Gastrocnemius medialis (tissue), 4 donors: Measurements from ENCODE around the gene OR13J1.
A peak's percentile ranks its signal among the peaks of the same experiment; 100 is the strongest.

Experiments used
- CTCF ChIP-seq, 5 experiments: fragments of 450-650 bp in 3 of 5; fragments of 200-600 bp in 2 of 5; sonication (generic) in 2 of 5; IDR thresholded peaks in 4 of 5; conservative IDR thresholded peaks in 1 of 5; 1 replicate in 4 of 5; 2 replicates in 1 of 5; pipeline ENCODE4 v1.5.1; 2016 to 2019; ENCODE audit warnings: antibody characterized with exemption in 5 of 5, mild to moderate bottlenecking in 3 of 5, moderate library complexity in 3 of 5
- POLR2A ChIP-seq, 2 donors: fragments of 450-650 bp; IDR thresholded peaks; one replicate each; pipeline ENCODE4 v1.6.1; 2017; ENCODE audit warnings: antibody characterized with exemption in 2 of 2, mild to moderate bottlenecking in 2 of 2, moderate library complexity in 2 of 2

DNA sequence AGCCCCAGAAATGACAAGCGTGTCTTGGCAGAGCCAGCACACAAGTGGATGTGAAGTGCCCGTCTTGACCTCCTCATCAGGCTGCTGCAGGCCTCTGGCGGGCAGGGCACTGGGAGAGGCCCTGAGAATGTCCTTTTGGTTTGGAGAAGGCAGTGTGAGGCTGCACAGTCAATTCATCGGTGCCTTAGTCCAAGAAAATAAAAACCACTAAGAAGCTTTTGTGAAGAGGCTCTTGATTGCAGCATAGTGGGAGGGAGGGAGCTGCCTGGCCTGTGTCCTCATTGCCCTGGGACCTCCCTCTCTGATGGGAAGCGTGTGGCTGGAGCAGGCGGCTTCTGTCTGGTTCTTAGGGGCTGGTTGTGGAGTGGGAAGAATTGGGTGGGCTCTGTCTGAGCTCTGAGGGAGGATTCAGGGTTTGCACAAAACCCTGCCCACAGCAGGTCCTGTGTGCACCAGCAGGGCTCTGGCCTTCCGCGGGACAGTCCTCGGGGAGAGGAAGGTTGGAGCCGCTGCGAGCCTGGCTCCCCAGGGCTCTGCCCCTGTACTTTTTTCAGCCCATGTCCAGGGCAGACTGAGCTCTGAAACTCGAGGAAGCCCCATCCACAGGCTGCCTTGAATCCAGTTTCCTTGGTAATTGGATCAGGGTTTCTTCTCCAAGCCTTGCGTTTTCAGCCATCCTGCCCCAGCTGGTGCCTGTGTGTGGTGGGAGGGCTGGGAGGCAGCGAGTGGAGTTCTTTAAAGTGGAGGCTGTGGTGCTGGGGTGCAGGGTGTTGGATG lies 36.9 kb upstream of the OR13J1 start:
- peak; percentile 16 to 20 for TF ChIP-seq POLR2A (IDR thresholded peaks at IDR 0.05)
- no peak for TF ChIP-seq CTCF (IDR thresholded peaks at IDR 0.05 in 4 of 5, conservative IDR thresholded peaks at IDR 0.05 in 1 of 5)
